ENCODE data around the gene ACSL1. TPM values are rescaled to one million over a fixed set of nuclear protein-coding genes. Genes with fewer than 3 reads are reported as not detected.

ACSL1 gene
- total and polyA plus RNA-seq, 2 experiments from 2014 or later: 6.2 to 13.1 TPM

- peaks cover 14% of the 10 kb centered on the region for H3K9me3 Mint-ChIP-seq
- Histone ChIP-seq H3K4me2 (peak overlapping the region; percentile 39; the same call in 1 of the 2 replicates), H3K79me2 (replicated peaks; ENCODE audit: insufficient read depth) (no peaks in the 10 kb centered on the region), H3K4me3 (no peak overlapping the region), H3K36me3 (ENCODE audit: insufficient read depth) (no peaks in the 10 kb centered on the region), H4K20me1 (replicated peaks; ENCODE audit: insufficient read depth) (no peaks in the 10 kb centered on the region), H3K4me1 (ENCODE audit: insufficient read depth) (peaks cover 33% of the 10 kb centered on the region), H3K9me2 (ENCODE audit: insufficient read depth) (no peaks in the 10 kb centered on the region), H3K27ac (ENCODE audit: low read depth) (no peak overlapping the region), H2AFZ (no peak overlapping the region), H3K27me3 (ENCODE audit: insufficient read depth) (no peaks in the 10 kb centered on the region), H3F3A (replicated peaks; ENCODE audit: low read depth) (no peaks in the 10 kb centered on the region)
- peaks cover 45% of the 10 kb centered on the region for H3K4me1 Mint-ChIP-seq
- H3K36me3 Mint-ChIP-seq (ENCODE audit: low read depth): peaks cover 11% of the 10 kb centered on the region
- peaks cover 14% of the 10 kb centered on the region for H3K27me3 Mint-ChIP-seq (ENCODE audit: insufficient read depth, low read depth, poor library complexity)
- TF ChIP-seq CTCF (conservative IDR thresholded peaks at IDR 0.05; ENCODE audit: low read depth in 2 of 2) (peak; percentile 84 to 87), EZH2 (IDR thresholded peaks at IDR 0.05; ENCODE audit: low read depth, unreplicated experiment) (no peak)
- H3K4me3 Mint-ChIP-seq: no peak overlapping the region
- H3K27ac Mint-ChIP-seq: peak overlapping the region; percentile 14; the same call in 1 of the 2 replicates
- DNase-seq (ENCODE audit: low spot score): peak; percentile 90
- peak; percentile 39 for ATAC-seq
Measured at GRCh38 chr4:184745831-184746795, 79.7 kb downstream of the ACSL1 start.

- H3K36me3 ChIP-seq (ENCODE audit: insufficient read depth): no peaks in the 10 kb centered on the region
- no peak overlapping the region for H3K4me2 ChIP-seq
- H3K4me3 ChIP-seq: no peak overlapping the region
- Mint-ChIP-seq H3K27ac (no peak overlapping the region), H3K4me1 (peaks cover 35% of the 10 kb centered on the region), H3K27me3 (ENCODE audit: insufficient read depth, low read depth, poor library complexity) (peaks cover 14% of the 10 kb centered on the region), H3K36me3 (ENCODE audit: low read depth) (peaks cover 27% of the 10 kb centered on the region), H3K9me3 (peaks cover 32% of the 10 kb centered on the region), H3K4me3 (no peak overlapping the region)
- TF ChIP-seq POLR2AphosphoS5 (IDR thresholded peaks at IDR 0.05; ENCODE audit: low read depth) (no peak), REST (IDR thresholded peaks at IDR 0.05; ENCODE audit: unreplicated experiment) (no peak), ZNF331 (CRISPR knock-in tag; IDR thresholded peaks at IDR 0.05; ENCODE audit: low read depth) (no peak), CREB1 (CRISPR knock-in tag; IDR thresholded peaks at IDR 0.05; ENCODE audit: low read depth) (no peak), EZH2phosphoT487 (IDR thresholded peaks at IDR 0.05; ENCODE audit: unreplicated experiment) (no peak), NANOG (IDR thresholded peaks at IDR 0.05; ENCODE audit: borderline replicate concordance) (no peak), CTCF (conservative IDR thresholded peaks at IDR 0.05; ENCODE audit: low read depth in 2 of 2) (no peak), EZH2 (IDR thresholded peaks at IDR 0.05; ENCODE audit: low read depth, unreplicated experiment) (no peak), JUNB (IDR thresholded peaks at IDR 0.05; ENCODE audit: unreplicated experiment) (no peak)
- H3K27ac ChIP-seq (ENCODE audit: low read depth): no peak overlapping the region
- peaks cover 32% of the 10 kb centered on the region for H3K4me1 ChIP-seq (ENCODE audit: insufficient read depth)
- DNase-seq (ENCODE audit: low spot score) (no peak), ATAC-seq (no peak)
- no peaks in the 10 kb centered on the region for H3K79me2 ChIP-seq (replicated peaks; ENCODE audit: insufficient read depth)
- no peaks in the 10 kb centered on the region for H4K20me1 ChIP-seq (replicated peaks; ENCODE audit: insufficient read depth)
- no peaks in the 10 kb centered on the region for H3K9me2 ChIP-seq (ENCODE audit: insufficient read depth)
- H2AFZ ChIP-seq: no peak overlapping the region
- no peaks in the 10 kb centered on the region for H3F3A ChIP-seq (replicated peaks; ENCODE audit: low read depth)
- H3K27me3 ChIP-seq (ENCODE audit: insufficient read depth): no peaks in the 10 kb centered on the region
Measured at GRCh38 chr4:184744236-184744635, 81.5 kb downstream of the ACSL1 start.

Data from GM23338 (cell line).